HCT116 (cell line): Measurements from ENCODE around the gene SLC40A1.

Experiments
- CBX3 ChIP-seq: IDR thresholded peaks from 2 replicates; pipeline ENCODE4 v1.6.1; 2012; ENCODE audit warnings: low read depth
- EGR1 ChIP-seq: IDR thresholded peaks from 2 replicates; pipeline ENCODE4 v1.6.1; 2012; ENCODE audit warnings: low read depth
- EZH2 ChIP-seq: fragments of 200-600 bp; sonication (generic); IDR thresholded peaks from 2 replicates; pipeline ENCODE4 v1.6.1; 2017; ENCODE audit warnings: antibody characterized with exemption, mixed run types
- POLR2A ChIP-seq: IDR thresholded peaks from 2 replicates; pipeline ENCODE4 v1.7.0; 2011; ENCODE audit warnings: borderline replicate concordance; ENCODE audit not compliant: insufficient read depth, insufficient read length; ENCODE audit errors: extremely low read depth
- POLR2AphosphoS5 ChIP-seq: IDR thresholded peaks from 2 replicates; pipeline ENCODE4 v1.6.1; 2011; ENCODE audit warnings: mild to moderate bottlenecking, low read depth, low read length, moderate library complexity
- RAD21 ChIP-seq: IDR thresholded peaks from 2 replicates; pipeline ENCODE4 v1.6.1; 2012; ENCODE audit warnings: low read depth, mild to moderate bottlenecking
- SIN3A ChIP-seq: IDR thresholded peaks from 2 replicates; pipeline ENCODE4 v1.6.1; 2012; ENCODE audit warnings: low read depth
- SRF ChIP-seq: IDR thresholded peaks from 2 replicates; pipeline ENCODE4 v1.6.1; 2012; ENCODE audit warnings: low read depth
- YY1 ChIP-seq: IDR thresholded peaks from 2 replicates; pipeline ENCODE4 v1.6.1; 2011; ENCODE audit warnings: low read length, low read depth, moderate library complexity, mild to moderate bottlenecking; ENCODE audit not compliant: insufficient replicate concordance; ENCODE audit errors: extremely low read depth
- ZFX ChIP-seq: fragments of 450-650 bp; IDR thresholded peaks from 2 replicates; pipeline ENCODE4 v1.6.1; 2017
- ZNF274 ChIP-seq: fragments of 200-500 bp; sonication (Bioruptor generic); IDR thresholded peaks from 2 replicates; pipeline ENCODE4 v1.6.1; 2014; ENCODE audit warnings: mild to moderate bottlenecking, low read depth, low read length, inconsistent platforms
- TF ChIP-seq, protein P1 (sequence below), 3 experiments: fragments of 200-600 bp in 1 of 3; sonication (generic) in 1 of 3; IDR thresholded peaks in 2 of 3; conservative IDR thresholded peaks in 1 of 3; 2 replicates each; pipeline ENCODE4 v1.5.1; 2012 to 2017; ENCODE audit warnings: low read depth in 2 of 3, low read length in 2 of 3, antibody characterized with exemption in 1 of 3, borderline replicate concordance in 1 of 3, control low read depth in 1 of 3, mild to moderate bottlenecking in 1 of 3, mixed read lengths in 1 of 3, mixed run types in 1 of 3, moderate library complexity in 1 of 3; ENCODE audit not compliant: insufficient read depth in 1 of 3
- TF ChIP-seq, protein P2 (sequence below): IDR thresholded peaks from 2 replicates; pipeline ENCODE4 v1.6.1; 2012; ENCODE audit warnings: low read depth

DNA sequence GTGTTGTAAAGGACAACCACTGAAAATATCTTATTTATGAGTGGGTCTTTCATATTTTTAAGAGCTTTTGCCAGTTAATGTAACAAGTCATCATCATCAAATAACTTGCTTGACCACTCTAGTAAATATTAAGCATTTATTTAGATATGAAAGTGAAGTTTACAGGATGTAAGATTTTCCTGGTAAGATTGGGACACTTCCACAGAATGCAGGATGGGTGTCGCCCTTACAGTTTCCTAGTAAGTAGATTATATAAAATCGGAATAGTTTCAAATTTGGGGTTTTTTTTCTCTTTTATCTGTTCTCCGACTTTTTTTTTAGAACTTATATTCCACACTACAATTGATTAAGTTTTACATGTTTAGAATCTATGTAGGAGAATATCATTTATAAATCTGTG lies 14.8 kb upstream of the SLC40A1 start:
- TF ChIP-seq CBX3 (no peak), POLR2AphosphoS5 (no peak), SIN3A (no peak), POLR2A (no peak), RAD21 (no peak), YY1 (no peak), EZH2 (no peak), EGR1 (no peak), ZFX (no peak), SRF (no peak), ZNF274 (no peak)
- TF ChIP-seq, protein P1, sequence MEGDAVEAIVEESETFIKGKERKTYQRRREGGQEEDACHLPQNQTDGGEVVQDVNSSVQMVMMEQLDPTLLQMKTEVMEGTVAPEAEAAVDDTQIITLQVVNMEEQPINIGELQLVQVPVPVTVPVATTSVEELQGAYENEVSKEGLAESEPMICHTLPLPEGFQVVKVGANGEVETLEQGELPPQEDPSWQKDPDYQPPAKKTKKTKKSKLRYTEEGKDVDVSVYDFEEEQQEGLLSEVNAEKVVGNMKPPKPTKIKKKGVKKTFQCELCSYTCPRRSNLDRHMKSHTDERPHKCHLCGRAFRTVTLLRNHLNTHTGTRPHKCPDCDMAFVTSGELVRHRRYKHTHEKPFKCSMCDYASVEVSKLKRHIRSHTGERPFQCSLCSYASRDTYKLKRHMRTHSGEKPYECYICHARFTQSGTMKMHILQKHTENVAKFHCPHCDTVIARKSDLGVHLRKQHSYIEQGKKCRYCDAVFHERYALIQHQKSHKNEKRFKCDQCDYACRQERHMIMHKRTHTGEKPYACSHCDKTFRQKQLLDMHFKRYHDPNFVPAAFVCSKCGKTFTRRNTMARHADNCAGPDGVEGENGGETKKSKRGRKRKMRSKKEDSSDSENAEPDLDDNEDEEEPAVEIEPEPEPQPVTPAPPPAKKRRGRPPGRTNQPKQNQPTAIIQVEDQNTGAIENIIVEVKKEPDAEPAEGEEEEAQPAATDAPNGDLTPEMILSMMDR (IDR thresholded peaks at IDR 0.05 in 2 of 3, conservative IDR thresholded peaks at IDR 0.05 in 1 of 3; ENCODE audit: borderline replicate concordance in 1 of 3, insufficient read depth in 1 of 3, low read depth in 2 of 3, low read length in 2 of 3), result no peak
- TF ChIP-seq, protein P2, sequence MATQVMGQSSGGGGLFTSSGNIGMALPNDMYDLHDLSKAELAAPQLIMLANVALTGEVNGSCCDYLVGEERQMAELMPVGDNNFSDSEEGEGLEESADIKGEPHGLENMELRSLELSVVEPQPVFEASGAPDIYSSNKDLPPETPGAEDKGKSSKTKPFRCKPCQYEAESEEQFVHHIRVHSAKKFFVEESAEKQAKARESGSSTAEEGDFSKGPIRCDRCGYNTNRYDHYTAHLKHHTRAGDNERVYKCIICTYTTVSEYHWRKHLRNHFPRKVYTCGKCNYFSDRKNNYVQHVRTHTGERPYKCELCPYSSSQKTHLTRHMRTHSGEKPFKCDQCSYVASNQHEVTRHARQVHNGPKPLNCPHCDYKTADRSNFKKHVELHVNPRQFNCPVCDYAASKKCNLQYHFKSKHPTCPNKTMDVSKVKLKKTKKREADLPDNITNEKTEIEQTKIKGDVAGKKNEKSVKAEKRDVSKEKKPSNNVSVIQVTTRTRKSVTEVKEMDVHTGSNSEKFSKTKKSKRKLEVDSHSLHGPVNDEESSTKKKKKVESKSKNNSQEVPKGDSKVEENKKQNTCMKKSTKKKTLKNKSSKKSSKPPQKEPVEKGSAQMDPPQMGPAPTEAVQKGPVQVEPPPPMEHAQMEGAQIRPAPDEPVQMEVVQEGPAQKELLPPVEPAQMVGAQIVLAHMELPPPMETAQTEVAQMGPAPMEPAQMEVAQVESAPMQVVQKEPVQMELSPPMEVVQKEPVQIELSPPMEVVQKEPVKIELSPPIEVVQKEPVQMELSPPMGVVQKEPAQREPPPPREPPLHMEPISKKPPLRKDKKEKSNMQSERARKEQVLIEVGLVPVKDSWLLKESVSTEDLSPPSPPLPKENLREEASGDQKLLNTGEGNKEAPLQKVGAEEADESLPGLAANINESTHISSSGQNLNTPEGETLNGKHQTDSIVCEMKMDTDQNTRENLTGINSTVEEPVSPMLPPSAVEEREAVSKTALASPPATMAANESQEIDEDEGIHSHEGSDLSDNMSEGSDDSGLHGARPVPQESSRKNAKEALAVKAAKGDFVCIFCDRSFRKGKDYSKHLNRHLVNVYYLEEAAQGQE, result no peak
